ENCODE measurements around the gene SLC37A3. TPM values are rescaled to one million over a fixed set of nuclear protein-coding genes. Genes with fewer than 3 reads are reported as not detected.
"Not testable (repeated sequence)": the region's sequence is repeated elsewhere in the genome, so short reads cannot be mapped to it uniquely, and the experiment has no call there.

Gene SLC37A3
- total RNA-seq, 2 experiments from 2014 or later: 28.8 to 30.7 TPM

DNA sequence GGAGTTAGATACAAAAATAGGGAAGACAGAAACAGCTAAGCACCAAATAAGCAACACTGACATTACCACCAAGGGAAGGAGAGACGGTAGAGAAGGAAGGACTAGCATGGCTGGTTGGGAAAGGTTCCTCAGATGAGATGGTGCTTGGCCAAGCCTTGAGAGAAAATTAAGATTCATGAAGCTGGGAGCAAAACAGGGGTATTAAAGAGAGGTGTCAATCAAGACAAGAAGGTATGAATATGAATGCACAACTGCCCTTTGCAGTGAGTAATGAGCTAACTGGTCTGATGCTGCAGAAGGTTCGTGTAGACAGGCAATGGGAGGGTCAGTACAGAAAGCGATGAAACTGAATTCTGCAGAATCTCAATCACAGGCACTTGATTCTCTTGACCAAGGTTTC is 67.7 kb downstream of the SLC37A3 start:
- ChIA-PET POLR2A (no interaction called here), CTCF (no interaction called here)
- Mint-ChIP-seq H3K4me3 (no peak overlapping the region), H3K27ac (no peak overlapping the region), H3K4me1 (no peaks in the 10 kb centered on the region), H3K27me3 (no peaks in the 10 kb centered on the region), H3K9me3 (no peaks in the 10 kb centered on the region), H3K36me3 (ENCODE audit: low read depth) (peaks cover 13% of the 10 kb centered on the region)
- no peak for DNase-seq

DNA sequence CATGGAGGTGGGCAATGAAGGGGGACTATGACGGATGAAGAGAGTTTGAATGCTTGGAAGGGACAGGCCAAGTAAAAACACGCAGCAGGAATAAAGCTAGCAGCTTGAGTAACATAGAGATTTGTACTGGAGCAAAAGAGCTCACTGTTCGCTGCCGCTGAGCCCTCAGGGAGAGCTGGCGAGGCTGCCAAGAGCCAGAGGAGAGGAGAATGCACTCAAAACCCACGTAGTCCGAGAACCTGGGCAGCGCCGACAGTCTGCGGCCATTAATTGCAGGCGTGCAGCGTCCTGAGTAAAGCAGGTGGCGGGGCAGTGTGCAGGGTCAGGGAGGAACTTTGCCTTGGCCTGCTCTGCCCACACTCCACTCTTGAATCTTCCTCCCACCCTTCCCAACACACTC is 68.2 kb downstream of the SLC37A3 start:
- POLR2A ChIA-PET: no interaction called here
- no peak overlapping the region for H3K27ac Mint-ChIP-seq

DNA sequence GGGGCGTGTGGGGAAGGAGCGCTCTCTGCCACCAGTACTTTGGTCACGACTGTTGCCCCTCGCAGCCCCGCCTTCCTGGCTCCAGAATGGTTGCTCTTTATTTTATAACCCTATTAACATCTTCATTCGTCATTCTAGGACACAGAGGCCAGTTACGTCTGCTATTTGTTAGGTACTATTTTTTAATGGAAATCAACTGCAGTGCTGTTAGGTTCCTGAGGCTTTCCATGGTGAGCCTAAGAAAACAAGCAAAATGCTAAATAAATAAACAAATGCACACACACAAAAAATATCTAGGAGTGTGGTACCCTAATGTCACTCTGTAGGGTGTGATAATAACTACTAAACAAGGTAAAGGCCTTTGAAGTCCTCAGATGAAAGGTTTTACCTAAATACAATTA is 71.1 kb downstream of the SLC37A3 start:
- Mint-ChIP-seq H3K4me3 (no peak overlapping the region), H3K9me3 (no peaks in the 10 kb centered on the region), H3K36me3 (ENCODE audit: low read depth) (peaks cover 3% of the 10 kb centered on the region), H3K27ac (no peak overlapping the region), H3K27me3 (no peaks in the 10 kb centered on the region), H3K4me1 (no peaks in the 10 kb centered on the region)
- ChIA-PET CTCF (interaction anchor here (1.0 to 1.7 kb wide), 4 partner anchors 23 to 153 kb away, joined by 3 to 8 read pairs (median 4); partner anchors contain the start of gene KDM7A), POLR2A (no interaction called here)
- DNase-seq: no peak

More for the DNA sequence above, 68.2 kb downstream of the SLC37A3 start:
- no peak for DNase-seq
- Mint-ChIP-seq H3K36me3 (ENCODE audit: low read depth) (peaks cover 12% of the 10 kb centered on the region), H3K4me3 (no peak overlapping the region), H3K27me3 (no peaks in the 10 kb centered on the region), H3K9me3 (no peaks in the 10 kb centered on the region), H3K4me1 (no peaks in the 10 kb centered on the region)
- CTCF ChIA-PET: no interaction called here

DNA sequence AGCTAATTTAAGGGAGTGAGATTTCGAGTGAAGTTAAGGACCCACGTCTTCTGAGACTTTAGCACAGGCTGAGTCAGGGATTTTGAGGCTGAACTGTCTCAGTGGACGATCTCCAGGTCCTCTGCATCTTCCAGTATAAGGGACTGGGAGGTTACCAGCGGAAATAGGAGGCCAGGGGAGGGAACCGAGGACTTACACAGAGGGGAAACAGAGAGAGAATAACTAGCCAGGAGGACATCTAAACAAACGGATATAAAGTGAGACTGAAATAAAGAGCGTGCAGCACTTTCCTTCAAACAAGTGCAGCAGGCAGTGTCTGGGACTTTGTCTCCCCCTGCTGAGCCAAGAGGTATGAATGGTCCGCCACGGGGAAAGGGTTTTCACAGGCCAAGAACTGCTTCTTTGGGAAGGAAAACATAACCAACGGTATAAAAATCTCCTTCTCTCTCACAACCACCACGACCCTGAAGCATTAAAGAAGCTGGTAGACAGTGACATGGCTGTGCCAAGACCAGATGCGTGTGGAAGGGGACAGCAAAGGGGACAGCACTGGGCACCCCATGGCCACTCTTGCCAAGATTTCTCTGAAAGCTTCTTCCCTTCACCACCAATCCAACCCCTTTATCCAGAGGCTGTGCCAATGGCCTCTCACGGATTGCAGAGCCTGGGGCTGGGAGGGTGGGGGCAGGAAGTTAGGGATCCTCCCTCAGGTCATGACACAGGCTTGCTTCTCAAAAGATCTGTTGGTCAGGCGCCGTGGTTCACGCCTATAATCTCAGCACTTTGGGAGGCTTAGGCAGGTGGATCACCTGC is 72.0 kb downstream of the SLC37A3 start:
- DNase-seq: peak; percentile 65
- H3K4me3 Mint-ChIP-seq: no peak overlapping the region
- no peaks in the 10 kb centered on the region for H3K4me1 Mint-ChIP-seq
- ChIA-PET CTCF (interaction anchor here (0.5 to 1.7 kb wide), 10 partner anchors 22 to 321 kb away, joined by 3 to 8 read pairs (median 3); partner anchors contain the start of gene PARP12), POLR2A (interaction anchor here (1.0 to 1.7 kb wide), 3 partner anchors 27 to 267 kb away, joined by 3 to 5 read pairs (median 3); no protein-coding TSS in a partner anchor)
- no peaks in the 10 kb centered on the region for H3K27me3 Mint-ChIP-seq
- H3K27ac Mint-ChIP-seq: no peak overlapping the region
- no peaks in the 10 kb centered on the region for H3K9me3 Mint-ChIP-seq
- H3K36me3 Mint-ChIP-seq (ENCODE audit: low read depth): no peaks in the 10 kb centered on the region

DNA sequence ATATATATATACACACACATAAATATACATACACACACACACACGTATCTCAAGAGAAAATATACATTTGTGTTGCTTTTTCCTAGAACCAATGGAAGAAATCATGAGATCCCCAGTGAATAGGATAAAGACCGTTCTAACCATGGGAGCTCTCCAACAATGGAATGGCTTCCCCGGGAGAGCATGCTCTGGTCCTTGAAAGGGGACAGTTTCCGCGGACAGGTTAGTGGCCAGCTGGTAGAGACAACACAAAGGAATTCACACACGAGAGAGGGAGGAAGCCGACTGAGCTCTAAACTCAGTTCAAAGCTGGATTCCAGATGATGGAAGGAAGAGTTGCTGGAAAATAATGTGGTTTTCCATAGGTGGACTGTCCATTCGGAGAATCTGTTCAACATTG is 72.7 kb downstream of the SLC37A3 start:
- Mint-ChIP-seq H3K4me3 (no peak overlapping the region), H3K9me3 (no peaks in the 10 kb centered on the region), H3K36me3 (ENCODE audit: low read depth) (no peaks in the 10 kb centered on the region), H3K27me3 (no peaks in the 10 kb centered on the region), H3K27ac (no peak overlapping the region), H3K4me1 (no peaks in the 10 kb centered on the region)
- ChIA-PET POLR2A (interaction anchor here (0.5 to 1.7 kb wide), 4 partner anchors 27 to 267 kb away, joined by 3 to 5 read pairs (median 3); no protein-coding TSS in a partner anchor), CTCF (interaction anchor here (0.5 to 1.7 kb wide), 7 partner anchors 21 to 320 kb away, joined by 3 to 8 read pairs (median 3); partner anchors contain the start of gene PARP12)
- DNase-seq: no peak

DNA sequence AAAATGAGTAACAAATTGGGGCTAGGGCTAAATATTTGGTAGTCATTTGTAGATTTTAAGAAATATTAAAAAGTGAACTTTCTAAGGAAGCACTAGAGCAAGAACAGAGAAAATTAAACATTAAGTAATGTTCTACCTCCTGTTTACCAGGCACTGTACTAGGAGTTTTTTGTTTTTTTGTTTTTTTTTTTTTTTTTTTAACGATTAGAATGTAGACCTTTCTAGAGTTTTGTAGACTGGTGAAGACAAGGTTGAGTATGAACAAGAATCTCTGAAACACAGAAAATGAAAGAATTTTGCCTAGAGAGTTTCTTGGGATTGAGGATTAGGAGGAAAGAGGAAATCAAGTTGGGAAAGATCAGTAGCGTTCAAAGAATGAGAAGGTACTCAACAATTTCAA is 73.6 kb downstream of the SLC37A3 start:
- Mint-ChIP-seq H3K4me3 (no peak overlapping the region), H3K27ac (no peak overlapping the region), H3K9me3 (no peaks in the 10 kb centered on the region), H3K36me3 (ENCODE audit: low read depth) (no peaks in the 10 kb centered on the region), H3K4me1 (peaks cover 2% of the 10 kb centered on the region), H3K27me3 (no peaks in the 10 kb centered on the region)
- ChIA-PET POLR2A (no interaction called here), CTCF (interaction anchor here (0.7 to 1.2 kb wide), 3 partner anchors 224 to 679 kb away, joined by 3 read pairs; no protein-coding TSS in a partner anchor)
- DNase-seq: no peak

DNA sequence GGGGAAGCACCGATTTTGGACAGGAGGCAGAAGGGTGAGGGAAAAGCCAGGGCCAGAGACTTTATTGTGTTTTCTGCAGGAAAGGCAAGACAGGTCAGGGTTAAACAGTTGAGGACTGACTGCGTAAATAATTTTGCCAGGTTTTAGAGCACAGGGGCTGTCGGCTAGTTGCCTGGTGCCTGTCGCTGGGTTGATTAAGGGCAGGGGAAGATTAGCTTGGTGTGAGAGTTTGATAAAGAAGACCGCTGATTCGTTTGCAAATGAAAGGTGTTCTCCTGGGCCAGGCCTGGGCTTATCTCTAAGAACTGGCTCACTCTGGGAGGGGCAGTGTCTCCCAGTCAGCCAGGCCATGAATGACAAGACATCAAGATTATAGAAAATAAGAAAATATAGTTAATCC is 75.6 kb downstream of the SLC37A3 start:
- DNase-seq: no peak
- H3K27ac Mint-ChIP-seq: no peak overlapping the region
- no peak overlapping the region for H3K4me3 Mint-ChIP-seq
- peaks cover 10% of the 10 kb centered on the region for H3K36me3 Mint-ChIP-seq (ENCODE audit: low read depth)
- H3K9me3 Mint-ChIP-seq: no peaks in the 10 kb centered on the region
- H3K27me3 Mint-ChIP-seq: no peaks in the 10 kb centered on the region
- CTCF ChIA-PET: no interaction called here
- peaks cover 7% of the 10 kb centered on the region for H3K4me1 Mint-ChIP-seq
- POLR2A ChIA-PET: no interaction called here

DNA sequence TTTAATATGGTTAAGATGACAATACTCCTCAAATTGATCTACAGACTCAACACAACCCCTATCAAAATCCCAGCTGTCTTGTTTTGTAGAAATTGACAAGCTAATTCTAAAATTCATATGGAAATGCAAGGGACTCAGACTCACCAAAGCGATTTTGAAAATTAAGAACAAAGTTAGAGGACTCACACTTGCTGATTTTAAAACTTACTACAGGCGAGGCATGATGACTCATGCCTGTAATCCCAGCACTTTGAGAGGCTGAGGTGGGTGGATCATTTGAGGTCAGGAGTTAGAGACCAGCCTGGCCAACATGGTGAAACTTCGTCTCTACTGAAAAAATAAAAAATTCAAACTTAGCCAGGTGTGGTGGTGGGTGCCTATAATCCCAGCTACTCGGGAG is 78.3 kb downstream of the SLC37A3 start:
- POLR2A ChIA-PET, CTCF ChIA-PET, H3K9me3 Mint-ChIP-seq, DNase-seq, H3K27me3 Mint-ChIP-seq, H3K27ac Mint-ChIP-seq, H3K4me3 Mint-ChIP-seq: not testable (repeated sequence)
- peaks cover 30% of the 10 kb centered on the region for H3K4me1 Mint-ChIP-seq
- peaks cover 18% of the 10 kb centered on the region for H3K36me3 Mint-ChIP-seq (ENCODE audit: low read depth)

DNA sequence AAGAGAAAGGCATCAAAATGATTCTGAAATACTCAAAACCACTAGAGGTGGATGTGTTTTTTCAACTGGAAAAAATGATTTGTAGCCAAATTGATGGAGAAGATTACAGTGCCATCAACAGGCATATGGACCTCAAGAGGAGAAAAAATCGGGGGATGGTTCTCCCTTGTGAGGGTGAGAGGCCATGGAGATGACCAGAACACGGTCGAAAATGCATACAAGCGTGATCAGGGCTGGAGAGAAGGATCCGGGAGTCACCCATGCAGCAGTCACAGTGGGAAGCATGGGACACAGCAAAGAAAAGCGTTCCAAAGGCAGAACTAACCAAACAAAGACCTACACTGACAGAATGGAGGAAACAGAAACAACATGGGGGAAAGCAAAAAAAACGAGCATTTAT is 80.3 kb downstream of the SLC37A3 start:
- Mint-ChIP-seq H3K27ac (no peak overlapping the region), H3K4me3 (no peak overlapping the region), H3K36me3 (ENCODE audit: low read depth) (peaks cover 20% of the 10 kb centered on the region), H3K9me3 (peaks cover 3% of the 10 kb centered on the region), H3K4me1 (peaks cover 35% of the 10 kb centered on the region), H3K27me3 (no peaks in the 10 kb centered on the region)
- ChIA-PET CTCF (no interaction called here), POLR2A (interaction anchor here (1.0 kb wide), 1 partner anchor 8 kb away, joined by 3 read pairs; no protein-coding TSS in a partner anchor)
- no peak for DNase-seq

DNA sequence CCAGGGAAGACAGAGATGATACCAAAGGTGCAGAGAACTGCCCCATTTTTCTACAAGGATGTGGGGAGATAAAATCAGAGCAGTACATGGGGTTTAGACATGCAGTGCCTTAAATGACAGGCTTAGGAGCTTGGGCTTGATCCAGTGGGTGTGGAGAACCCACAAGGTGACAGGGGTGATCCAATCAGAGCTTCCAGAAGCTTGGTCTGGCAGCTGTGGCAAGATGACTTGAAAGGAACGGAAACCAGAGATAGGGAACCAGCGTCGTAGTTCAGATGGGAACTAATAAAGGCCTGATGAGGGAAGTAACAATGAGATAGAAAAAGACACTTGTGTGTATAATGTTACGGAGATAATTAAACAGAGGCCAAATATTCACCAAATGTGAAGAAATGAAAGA is 80.7 kb downstream of the SLC37A3 start:
- Mint-ChIP-seq H3K27me3 (no peaks in the 10 kb centered on the region), H3K9me3 (peaks cover 7% of the 10 kb centered on the region), H3K27ac (no peak overlapping the region), H3K36me3 (ENCODE audit: low read depth) (peaks cover 24% of the 10 kb centered on the region), H3K4me1 (peaks cover 39% of the 10 kb centered on the region), H3K4me3 (no peak overlapping the region)
- ChIA-PET CTCF (interaction anchor here (1.2 kb wide), 1 partner anchor 13 kb away, joined by 3 read pairs; no protein-coding TSS in a partner anchor), POLR2A (no interaction called here)
- no peak for DNase-seq

DNA sequence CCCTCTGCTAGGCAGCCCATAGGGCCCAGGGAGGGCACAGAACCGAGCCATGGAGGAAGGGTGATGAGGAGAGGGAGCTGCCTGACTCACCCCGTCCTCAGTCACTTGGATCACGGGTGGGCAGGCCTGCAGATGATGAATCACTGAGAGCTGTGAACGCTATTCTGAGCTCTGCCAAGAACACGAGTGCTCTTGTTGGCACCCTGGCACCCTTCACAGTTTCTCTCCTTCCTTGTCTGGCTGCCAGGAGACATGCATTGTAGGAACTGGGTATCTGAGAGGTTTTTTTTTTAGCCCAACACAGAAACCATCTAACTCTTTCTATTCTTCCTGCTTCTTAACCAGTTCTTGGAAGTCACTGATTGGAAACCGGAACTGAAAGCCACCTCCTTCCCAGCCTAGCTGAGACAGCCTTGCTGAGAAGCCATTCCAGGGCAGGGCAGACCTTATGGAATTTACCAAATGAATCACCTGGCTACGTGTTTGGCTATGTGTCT is 82.1 kb downstream of the SLC37A3 start:
- no peak overlapping the region for H3K4me3 Mint-ChIP-seq
- peaks cover 40% of the 10 kb centered on the region for H3K4me1 Mint-ChIP-seq
- H3K9me3 Mint-ChIP-seq: peaks cover 16% of the 10 kb centered on the region
- DNase-seq: peak; percentile 21
- H3K27ac Mint-ChIP-seq: peak overlapping the region; percentile 17
- ChIA-PET POLR2A (interaction anchor here (1.2 kb wide), 2 partner anchors 9 to 231 kb away, joined by 3 read pairs; no protein-coding TSS in a partner anchor), CTCF (interaction anchor here (1.0 to 1.2 kb wide), 2 partner anchors 11 to 22 kb away, joined by 3 read pairs; no protein-coding TSS in a partner anchor)
- H3K27me3 Mint-ChIP-seq: no peaks in the 10 kb centered on the region
- H3K36me3 Mint-ChIP-seq (ENCODE audit: low read depth): peaks cover 34% of the 10 kb centered on the region

DNA sequence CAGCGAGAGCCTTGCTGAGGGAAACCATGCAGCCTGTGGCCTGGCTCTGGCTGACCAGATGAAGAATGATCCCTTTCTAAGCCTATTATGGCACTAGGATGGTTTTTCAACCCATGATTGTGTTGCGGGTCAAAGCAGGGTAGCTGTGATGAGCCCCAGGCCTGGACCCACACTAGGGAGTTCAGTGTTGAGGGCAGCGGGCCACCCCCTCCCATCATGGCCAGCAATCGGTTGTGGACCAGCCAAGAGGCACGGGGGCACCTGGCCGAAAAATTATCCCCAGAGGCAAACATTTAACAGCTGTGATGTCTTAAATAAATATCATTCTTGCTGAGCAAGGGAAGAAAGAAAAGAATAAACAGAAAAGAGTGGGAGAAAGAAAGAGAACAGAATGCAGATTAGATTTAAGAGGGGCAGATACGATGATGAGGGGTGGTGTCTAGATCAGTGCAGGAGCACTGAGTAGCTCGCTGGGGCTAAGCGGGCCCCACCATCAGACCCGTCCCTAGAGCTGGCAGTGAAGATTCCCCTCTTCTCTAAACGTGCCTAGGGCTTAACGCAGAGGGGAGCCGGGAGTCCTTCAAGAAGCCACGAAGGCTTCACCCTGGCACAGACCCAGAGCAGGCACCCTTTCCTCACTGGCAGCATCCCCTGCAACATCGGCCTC is 82.7 kb downstream of the SLC37A3 start:
- Mint-ChIP-seq H3K9me3 (peaks cover 16% of the 10 kb centered on the region), H3K4me3 (no peak overlapping the region), H3K4me1 (peaks cover 41% of the 10 kb centered on the region), H3K36me3 (ENCODE audit: low read depth) (peaks cover 34% of the 10 kb centered on the region), H3K27me3 (no peaks in the 10 kb centered on the region), H3K27ac (no peak overlapping the region)
- CTCF ChIA-PET: no interaction called here
- POLR2A ChIA-PET: interaction anchor here (1.2 kb wide), 2 partner anchors 8 to 231 kb away, joined by 3 read pairs; no protein-coding TSS in a partner anchor
- no peak for DNase-seq

Data from activated CD4-positive, alpha-beta memory T cell treated with anti-CD3 and anti-CD28 coated beads, Interleukin-2, amount 10 ng/mL, durations not matched to agents 7 days and 5 days (primary cell).